Suppressor macrophage (primary cell): ENCODE data around the gene ZFYVE28.

Experiments used
- DNase-seq, 4 experiments: peaks; one replicate each; pipeline ENCODE4 v3.0.0-alpha.2; 2020 to 2022

The ZFYVE28 gene

GRCh38 chr4:2428496-2429213 is 10.2 kb upstream of the ZFYVE28 start:
- DNase-seq, result no peak

- DNase-seq, result no peak
These were observed 9.2 kb upstream of the ZFYVE28 start for GRCh38 chr4:2427383-2428334.

GRCh38 chr4:2426711-2427275 is 8.3 kb upstream of the ZFYVE28 start:
- DNase-seq, result no peak

GRCh38 chr4:2426069-2426397 is 7.6 kb upstream of the ZFYVE28 start:
- DNase-seq, result no peak

- no peak for DNase-seq
These were observed 7.1 kb upstream of the ZFYVE28 start for GRCh38 chr4:2425386-2426068.

GRCh38 chr4:2424581-2424980 is 6.1 kb upstream of the ZFYVE28 start:
- DNase-seq, result no peak

GRCh38 chr4:2423695-2424094 is 5.2 kb upstream of the ZFYVE28 start:
- DNase-seq, result no peak

- no peak for DNase-seq
These were observed 4.6 kb upstream of the ZFYVE28 start for GRCh38 chr4:2423066-2423465.

- DNase-seq, result no peak
These were observed 3.5 kb upstream of the ZFYVE28 start for GRCh38 chr4:2421928-2422327.

GRCh38 chr4:2419814-2420213 is 1.4 kb upstream of the ZFYVE28 start:
- DNase-seq, result peak; percentile 61 to 75 (median 74)

- peak; percentile 98 to 99 (median 99) for DNase-seq
These were observed 466 bp upstream of the ZFYVE28 start, which contains the start of gene CFAP99 for GRCh38 chr4:2418650-2419571. TSS of gene CFAP99 (plus strand) at chr4:2418955.

GRCh38 chr4:2417226-2417764 is 1.1 kb downstream of the ZFYVE28 start:
- DNase-seq, result peak; percentile 19 to 68 (median 48)

- peak; percentile 69 to 79 (median 74) for DNase-seq
These were observed 1.8 kb downstream of the ZFYVE28 start for GRCh38 chr4:2416564-2417225.

GRCh38 chr4:2415881-2416563 is 2.4 kb downstream of the ZFYVE28 start:
- peak in 1 of 4 experiments; percentile 4 for DNase-seq

- DNase-seq, result no peak
These were observed 3.2 kb downstream of the ZFYVE28 start for GRCh38 chr4:2415213-2415612.

GRCh38 chr4:2413821-2414610 is 4.4 kb downstream of the ZFYVE28 start:
- DNase-seq, result peak; percentile 21 to 40 (median 32)

- peak; percentile 96 to 99 (median 97) for DNase-seq
These were observed 5.3 kb downstream of the ZFYVE28 start for GRCh38 chr4:2412885-2413716.

GRCh38 chr4:2412534-2412884 is 5.9 kb downstream of the ZFYVE28 start:
- DNase-seq, result no peak
